ENCODE data around the gene PLXNA4. TPM values are rescaled to one million over a fixed set of nuclear protein-coding genes. Genes with fewer than 3 reads are reported as not detected.
"Not testable (repeated sequence)": the region's sequence is repeated elsewhere in the genome, so short reads cannot be mapped to it uniquely, and the experiment has no call there.

PLXNA4 gene
- total RNA-seq, 2 donors from 2014 or later: 12.2 to 27.7 TPM

GRCh38 chr7:132171130-132171576 is 405.1 kb downstream of the PLXNA4 start:
- Histone ChIP-seq H3K4me1 (ENCODE audit: control insufficient read depth in 1 of 2, low read depth in 2 of 2) (no peaks in the 10 kb centered on the region), H3K27me3 (replicated peaks; ENCODE audit: insufficient read depth) (no peaks in the 10 kb centered on the region), H3K4me3 (no peak overlapping the region), H3K9me3 (no peaks in the 10 kb centered on the region), H3K27ac (no peak overlapping the region), H3K36me3 (peaks cover 12% of the 10 kb centered on the region)
- TF ChIP-seq, protein P1, sequence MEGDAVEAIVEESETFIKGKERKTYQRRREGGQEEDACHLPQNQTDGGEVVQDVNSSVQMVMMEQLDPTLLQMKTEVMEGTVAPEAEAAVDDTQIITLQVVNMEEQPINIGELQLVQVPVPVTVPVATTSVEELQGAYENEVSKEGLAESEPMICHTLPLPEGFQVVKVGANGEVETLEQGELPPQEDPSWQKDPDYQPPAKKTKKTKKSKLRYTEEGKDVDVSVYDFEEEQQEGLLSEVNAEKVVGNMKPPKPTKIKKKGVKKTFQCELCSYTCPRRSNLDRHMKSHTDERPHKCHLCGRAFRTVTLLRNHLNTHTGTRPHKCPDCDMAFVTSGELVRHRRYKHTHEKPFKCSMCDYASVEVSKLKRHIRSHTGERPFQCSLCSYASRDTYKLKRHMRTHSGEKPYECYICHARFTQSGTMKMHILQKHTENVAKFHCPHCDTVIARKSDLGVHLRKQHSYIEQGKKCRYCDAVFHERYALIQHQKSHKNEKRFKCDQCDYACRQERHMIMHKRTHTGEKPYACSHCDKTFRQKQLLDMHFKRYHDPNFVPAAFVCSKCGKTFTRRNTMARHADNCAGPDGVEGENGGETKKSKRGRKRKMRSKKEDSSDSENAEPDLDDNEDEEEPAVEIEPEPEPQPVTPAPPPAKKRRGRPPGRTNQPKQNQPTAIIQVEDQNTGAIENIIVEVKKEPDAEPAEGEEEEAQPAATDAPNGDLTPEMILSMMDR (IDR thresholded peaks at IDR 0.05): no peak
- ATAC-seq (ENCODE audit: insufficient number of reproducible peaks, low FRiP score, low read depth) (no peak), DNase-seq (ENCODE audit: low spot score) (no peak)

GRCh38 chr7:132169730-132170129 is 406.5 kb downstream of the PLXNA4 start:
- no peak for DNase-seq (ENCODE audit: low spot score)
- TF ChIP-seq, protein P1 (IDR thresholded peaks at IDR 0.05): no peak

DNA sequence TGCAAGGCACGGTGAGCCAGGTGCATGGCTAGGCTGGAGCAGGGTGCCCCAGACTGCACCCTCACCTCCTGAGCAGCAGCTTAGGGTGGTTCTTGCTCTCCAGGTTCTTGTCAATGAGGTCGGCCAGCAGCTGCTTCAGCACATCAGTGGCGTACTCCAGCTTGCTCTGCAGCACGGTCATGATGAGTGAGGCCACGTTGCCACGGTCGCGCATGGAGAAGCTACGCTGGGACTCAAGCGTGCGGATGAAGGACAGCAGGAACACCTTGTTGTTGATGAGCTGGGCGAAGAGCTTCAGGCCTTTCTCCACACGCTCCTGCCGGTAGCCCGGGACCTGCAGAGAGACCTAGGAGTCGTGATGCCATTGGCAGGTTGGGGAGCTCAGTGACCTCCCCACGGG is 408.0 kb downstream of the PLXNA4 start:
- ATAC-seq (ENCODE audit: insufficient number of reproducible peaks, low FRiP score, low read depth) (no peak), DNase-seq (ENCODE audit: low spot score) (no peak)
- no peaks in the 10 kb centered on the region for H3K4me1 ChIP-seq (ENCODE audit: control insufficient read depth in 1 of 2, low read depth in 2 of 2)
- TF ChIP-seq, protein P1 (IDR thresholded peaks at IDR 0.05): no peak
- H3K27ac ChIP-seq: no peak overlapping the region
- no peaks in the 10 kb centered on the region for H3K27me3 ChIP-seq (replicated peaks; ENCODE audit: insufficient read depth)
- no peaks in the 10 kb centered on the region for H3K9me3 ChIP-seq
- no peak overlapping the region for H3K4me3 ChIP-seq
- peaks cover 13% of the 10 kb centered on the region for H3K36me3 ChIP-seq

More at GRCh38 chr7:132169730-132170129, 406.5 kb downstream of the PLXNA4 start:
- Histone ChIP-seq H3K4me3 (no peak overlapping the region), H3K4me1 (ENCODE audit: control insufficient read depth in 1 of 2, low read depth in 2 of 2) (no peaks in the 10 kb centered on the region), H3K36me3 (peaks cover 9% of the 10 kb centered on the region), H3K9me3 (no peaks in the 10 kb centered on the region), H3K27me3 (replicated peaks; ENCODE audit: insufficient read depth) (no peaks in the 10 kb centered on the region), H3K27ac (no peak overlapping the region)
- no peak for ATAC-seq (ENCODE audit: insufficient number of reproducible peaks, low FRiP score, low read depth)

GRCh38 chr7:132165695-132166094 is 410.6 kb downstream of the PLXNA4 start:
- ATAC-seq (ENCODE audit: insufficient number of reproducible peaks, low FRiP score, low read depth); H3K4me3 ChIP-seq; H3K27ac ChIP-seq; H3K27me3 ChIP-seq (replicated peaks; ENCODE audit: insufficient read depth); DNase-seq (ENCODE audit: low spot score); H3K9me3 ChIP-seq: not testable (repeated sequence)
- Histone ChIP-seq H3K4me1 (ENCODE audit: control insufficient read depth in 1 of 2, low read depth in 2 of 2) (peaks cover 4 to 24% of the 10 kb centered on the region in 2 donors), H3K36me3 (peaks cover 13% of the 10 kb centered on the region)

GRCh38 chr7:132164558-132165125 is 411.6 kb downstream of the PLXNA4 start:
- Histone ChIP-seq H3K27me3 (replicated peaks; ENCODE audit: insufficient read depth) (no peaks in the 10 kb centered on the region), H3K27ac (no peak overlapping the region), H3K4me1 (ENCODE audit: control insufficient read depth in 1 of 2, low read depth in 2 of 2) (peaks cover 4 to 31% of the 10 kb centered on the region in 2 donors), H3K36me3 (peaks cover 13% of the 10 kb centered on the region), H3K9me3 (no peaks in the 10 kb centered on the region), H3K4me3 (no peak overlapping the region)
- TF ChIP-seq, protein P1 (IDR thresholded peaks at IDR 0.05): no peak
- ATAC-seq (ENCODE audit: insufficient number of reproducible peaks, low FRiP score, low read depth): no peak
- DNase-seq (ENCODE audit: low spot score): no peak

Data from thoracic aorta (tissue), 2 donors.